UCSD-AML1 (cell line): ENCODE measurements around the gene C16orf78.
A peak's percentile ranks its signal among the peaks of the same experiment; 100 is the strongest.

Experiments
- DNase-seq: peaks from one replicate; lab custom pipeline; 2025; ENCODE audit not compliant: unreplicated experiment; lab: John Stamatoyannopoulos, UW

The C16orf78 gene

DNA sequence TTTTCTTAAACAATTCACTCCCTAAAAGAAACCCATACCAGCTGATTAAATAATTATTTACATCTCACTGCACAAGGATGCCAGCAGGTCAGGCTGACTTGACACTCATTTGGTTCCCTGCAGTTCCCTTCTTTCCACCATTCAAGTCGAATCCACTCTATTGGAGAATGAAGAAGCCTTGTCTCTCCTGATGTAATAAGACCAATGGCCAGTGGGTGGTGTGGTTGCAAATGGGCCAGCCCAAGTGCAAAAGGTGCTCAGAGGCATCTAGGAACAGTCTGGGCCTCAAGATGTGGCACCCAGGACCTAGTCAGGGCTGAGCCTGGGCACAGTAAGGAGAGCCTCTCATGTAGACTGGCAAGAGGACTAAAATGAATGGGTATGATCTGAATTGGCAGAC is 9.3 kb downstream of the C16orf78 start:
- no peak for DNase-seq

DNA sequence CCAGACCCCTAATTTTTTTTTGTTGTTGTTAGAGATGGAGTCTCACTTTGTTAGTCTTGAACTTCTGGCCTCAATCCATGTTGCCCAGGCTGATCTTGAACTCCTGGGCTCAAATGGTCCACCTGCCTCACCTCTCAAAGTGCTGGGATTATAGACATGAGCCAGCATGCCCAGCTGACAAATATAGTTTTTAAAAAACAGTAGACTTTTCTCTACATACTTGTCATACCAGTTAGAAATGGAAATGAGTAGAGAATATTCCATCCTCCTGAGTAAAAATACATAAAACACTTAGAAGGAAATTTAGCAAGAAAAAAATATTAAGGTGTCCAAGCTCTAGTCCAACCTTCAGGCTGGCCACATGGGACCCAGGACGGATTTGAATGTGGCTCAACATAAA is 21.4 kb downstream of the C16orf78 start:
- no peak for DNase-seq

DNA sequence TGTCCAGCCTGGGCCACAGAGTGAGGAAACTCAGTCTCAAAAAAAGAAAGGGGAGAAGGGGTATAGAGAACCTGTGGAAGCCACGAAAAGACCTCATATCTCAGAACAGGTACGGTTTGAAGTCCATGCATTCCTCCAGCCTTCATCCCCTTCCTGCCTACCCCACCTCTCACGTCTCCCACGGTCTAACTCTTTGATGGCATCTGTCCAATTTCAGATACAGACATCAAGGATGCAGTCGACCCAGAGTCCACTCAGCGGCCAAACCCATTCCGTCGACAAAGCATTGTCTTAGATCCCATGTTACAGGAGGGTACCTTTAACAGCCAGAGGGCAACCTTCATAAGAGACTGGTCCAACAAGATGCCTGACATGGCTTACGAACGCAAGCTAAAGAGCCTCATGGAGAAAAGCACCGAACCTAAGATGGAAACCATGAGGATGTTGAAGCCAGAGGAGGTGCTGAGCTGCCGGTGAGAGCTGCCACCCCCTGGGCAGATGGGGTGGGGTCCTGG is 22.7 kb downstream of the C16orf78 start:
- no peak for DNase-seq

DNA sequence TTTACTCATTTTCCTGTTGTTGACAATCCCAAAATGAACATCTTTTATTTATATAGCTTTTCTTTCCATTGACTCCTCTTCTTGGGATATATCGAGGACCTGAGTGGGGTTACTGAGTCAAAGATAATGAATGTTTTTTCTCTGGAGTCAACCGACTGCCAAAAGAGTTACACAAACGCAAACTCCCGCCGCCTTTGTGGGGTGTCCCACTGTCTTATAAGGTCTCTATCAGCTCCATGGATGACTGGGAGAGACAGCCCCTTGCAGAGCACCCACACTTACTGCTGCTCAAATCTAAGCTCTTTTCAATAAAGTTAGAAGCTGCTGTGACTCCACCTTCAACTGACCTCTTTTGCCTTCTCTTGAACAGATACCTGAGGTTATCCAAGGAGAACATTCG is 25.2 kb downstream of the C16orf78 start:
- DNase-seq: no peak

DNA sequence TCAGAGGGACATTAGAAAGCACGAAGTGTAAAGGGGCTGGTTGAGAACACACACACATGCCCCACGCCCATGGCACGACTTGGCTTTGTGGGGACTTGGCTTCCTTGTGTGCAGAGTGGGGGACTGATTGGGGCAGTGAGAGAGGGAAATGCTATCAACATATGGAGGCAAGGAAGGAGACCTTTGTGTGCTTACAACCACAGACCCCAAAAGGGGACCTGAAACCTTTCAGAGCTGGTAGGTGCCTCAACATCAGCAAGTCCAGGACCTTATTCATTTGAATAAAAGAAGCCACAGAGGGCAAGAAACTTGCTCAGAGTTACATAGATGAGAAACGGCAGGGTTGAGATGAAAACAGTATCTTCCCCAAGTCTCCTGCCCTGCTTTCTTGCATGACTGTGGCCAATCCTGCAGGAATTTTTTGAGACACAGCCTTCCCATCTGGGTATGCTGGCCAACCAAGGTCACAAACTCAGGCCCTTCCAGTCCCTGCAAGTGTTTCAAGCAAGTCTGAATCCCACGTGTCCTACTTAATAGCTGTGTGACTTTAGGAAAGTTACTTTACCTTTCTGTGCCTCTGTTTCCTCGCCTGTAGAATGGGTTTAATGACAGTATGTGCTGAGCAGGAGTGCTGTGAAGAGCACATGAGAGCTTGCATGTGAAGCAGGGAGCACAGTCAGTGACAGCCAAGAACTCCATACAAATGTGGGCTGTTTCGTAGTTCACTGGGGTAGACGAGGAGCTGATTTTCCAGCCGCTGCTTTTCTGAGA is 26.2 kb downstream of the C16orf78 start:
- DNase-seq: no peak

DNA sequence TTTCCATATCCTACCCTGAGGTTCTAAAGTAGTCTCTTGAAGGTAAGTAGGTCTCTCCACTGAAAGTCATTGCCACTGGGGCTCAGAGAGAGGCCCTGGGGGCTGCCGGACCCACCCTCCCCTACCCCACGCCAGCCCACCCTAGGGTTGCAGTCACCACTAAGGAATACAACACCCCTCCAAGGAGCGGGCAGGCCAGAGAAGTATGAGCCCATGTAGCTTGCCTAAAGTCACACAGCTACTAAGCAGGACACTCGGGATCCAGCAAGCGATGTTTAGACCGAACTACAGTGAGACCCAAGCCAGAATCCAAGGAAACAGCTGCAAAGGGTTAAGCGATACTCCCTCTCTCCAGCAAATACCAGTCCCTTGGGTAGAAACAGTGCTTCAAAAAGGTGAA is 27.0 kb downstream of the C16orf78 start:
- no peak for DNase-seq

DNA sequence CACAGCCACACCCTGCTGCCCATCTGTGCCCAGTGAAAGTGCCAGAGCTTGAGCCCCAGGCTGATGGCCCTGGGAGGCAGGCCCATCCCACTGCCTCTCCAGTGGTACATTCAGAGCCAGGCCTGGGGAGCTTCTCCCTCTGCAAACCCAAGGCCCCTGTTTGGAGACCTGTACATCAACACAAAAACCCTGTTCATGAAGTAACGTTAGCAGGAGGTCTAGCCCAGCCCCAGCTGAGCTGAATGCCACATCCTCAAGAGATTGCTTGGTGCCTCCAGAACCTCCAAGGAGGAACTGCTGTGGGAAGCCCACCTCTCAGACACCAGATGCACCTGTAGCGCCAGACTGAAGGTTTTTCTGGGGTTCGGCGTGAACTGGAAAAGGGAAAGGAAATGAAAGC is 31.5 kb downstream of the C16orf78 start:
- no peak for DNase-seq

DNA sequence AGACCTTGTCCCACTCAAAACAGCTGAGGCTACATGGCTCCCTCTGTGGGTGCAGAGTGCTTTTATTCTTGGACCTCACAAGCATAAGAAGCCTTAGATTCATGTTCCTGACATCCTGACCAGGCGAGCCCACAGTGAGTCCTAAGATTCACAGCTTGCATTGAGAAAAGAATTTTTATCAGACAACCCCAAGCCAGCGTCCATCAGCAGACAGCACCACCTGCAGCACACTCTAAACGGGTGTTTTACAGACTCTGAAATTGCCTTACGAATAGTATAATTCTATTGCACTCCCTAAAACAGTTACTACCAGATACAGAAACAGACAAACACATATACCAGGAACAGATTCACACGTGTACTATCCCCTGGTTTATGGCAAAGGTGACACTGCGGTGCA is 31.9 kb downstream of the C16orf78 start:
- DNase-seq: no peak

DNA sequence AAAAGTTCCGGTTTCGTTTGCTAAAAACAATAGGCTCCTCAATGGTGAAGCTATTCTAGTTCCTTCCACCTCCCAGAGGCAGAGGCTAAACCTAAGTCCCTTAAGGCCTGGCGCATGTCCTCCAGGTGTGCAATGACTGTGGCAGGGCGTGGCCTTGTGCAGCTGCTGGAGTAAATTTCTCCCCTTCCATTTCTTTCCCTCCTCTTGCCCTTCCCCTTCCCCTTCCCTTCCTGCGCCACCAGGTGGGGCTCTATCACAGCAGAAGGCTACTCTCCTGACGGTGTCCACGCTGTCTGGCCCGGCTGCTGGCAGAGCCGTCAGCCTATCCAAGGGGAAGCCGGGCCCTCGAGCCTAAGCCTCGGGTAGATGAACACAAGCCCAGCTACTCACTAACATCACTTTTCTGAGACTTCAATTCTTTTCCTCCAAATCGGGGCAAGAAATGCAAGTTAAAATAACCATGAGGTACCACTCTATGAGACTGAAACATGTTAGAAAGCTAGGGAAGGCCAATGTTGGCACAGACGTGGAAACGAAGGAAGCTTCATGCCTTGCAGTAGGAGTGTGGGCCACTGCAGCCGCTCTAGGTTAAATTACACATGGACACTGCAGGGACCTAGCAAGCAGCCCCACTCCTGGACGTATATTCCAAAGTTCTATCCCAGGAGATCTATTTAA is 34.4 kb downstream of the C16orf78 start:
- DNase-seq: peak; percentile 76

DNA sequence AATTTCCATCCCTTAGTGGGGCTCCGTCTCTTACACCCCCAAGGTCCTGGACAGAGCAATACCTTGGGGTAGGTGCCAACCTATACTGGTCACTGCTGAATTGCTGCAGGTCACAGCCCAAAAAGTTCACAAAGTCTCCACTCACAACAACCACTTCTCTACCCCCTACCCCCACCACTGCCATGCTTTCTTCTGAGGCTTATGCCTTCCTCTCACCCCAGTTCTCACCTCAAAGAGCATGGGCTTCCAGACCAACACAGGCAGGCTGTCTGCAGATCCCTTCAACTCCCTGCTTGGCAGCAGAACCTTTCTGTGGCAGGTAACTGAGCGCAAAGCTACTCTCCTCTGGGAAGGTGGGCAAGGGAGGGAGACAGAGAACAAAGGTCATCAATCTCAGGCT is 35.5 kb downstream of the C16orf78 start:
- no peak for DNase-seq

DNA sequence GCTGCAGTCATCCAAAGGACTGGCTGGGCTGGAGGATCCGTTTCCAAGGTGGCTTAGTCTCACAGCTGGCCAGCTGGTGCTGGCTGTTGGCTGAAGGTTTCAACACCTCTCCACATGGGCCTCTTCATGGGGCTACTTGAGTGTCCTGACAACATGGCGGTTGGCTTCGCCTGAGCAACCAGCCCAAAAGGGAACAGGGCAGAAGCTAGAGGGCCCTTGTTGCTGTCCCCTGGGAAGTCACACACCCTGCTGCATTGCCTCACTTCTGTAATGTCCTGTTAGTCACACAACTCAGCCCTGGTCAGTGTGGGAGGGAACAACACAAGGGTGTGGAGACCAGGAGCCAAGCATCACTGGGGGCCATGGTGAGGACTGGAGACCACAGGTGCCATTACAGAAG is 36.6 kb downstream of the C16orf78 start:
- DNase-seq: no peak

DNA sequence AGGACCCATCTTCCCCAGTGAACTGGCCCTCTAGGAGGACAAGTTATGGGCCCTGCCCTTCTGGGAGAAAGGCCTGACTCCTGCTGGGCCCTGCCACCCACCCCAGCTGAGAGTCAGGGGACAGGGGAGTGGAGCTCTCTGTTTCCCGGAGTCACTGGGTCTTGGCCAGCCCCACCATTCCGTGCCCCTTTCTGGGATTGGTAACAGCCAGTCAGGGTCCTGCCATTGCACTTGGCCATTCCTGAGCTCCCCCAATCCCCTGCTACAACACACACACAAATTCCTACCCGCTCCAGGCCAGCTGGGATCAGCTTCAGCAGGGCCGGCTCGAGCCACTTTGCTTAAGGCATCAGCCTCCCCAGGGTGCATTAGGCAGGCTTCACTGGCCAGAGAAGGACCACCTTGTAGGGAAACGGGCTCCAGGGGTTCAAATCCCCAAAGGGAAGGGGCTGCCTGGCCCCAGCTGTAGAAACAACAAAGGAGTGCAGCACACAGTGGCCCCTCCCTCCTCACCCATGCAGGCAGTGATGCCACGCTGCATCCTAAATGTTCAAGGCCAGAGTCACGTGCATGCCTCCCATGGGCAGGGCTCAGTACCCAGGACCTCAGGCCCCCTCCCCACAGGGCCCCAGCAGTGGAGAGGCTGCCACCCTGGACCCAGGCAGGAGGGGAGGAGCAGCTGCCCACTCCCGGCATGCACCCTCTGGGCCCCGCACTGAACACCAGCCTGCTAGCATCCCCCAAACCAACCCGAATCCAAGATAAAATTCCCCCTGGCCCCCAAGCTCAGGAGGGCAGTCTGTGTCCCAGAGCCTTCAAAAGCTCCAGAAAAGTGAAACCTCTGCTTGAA is 37.7 kb downstream of the C16orf78 start:
- no peak for DNase-seq

DNA sequence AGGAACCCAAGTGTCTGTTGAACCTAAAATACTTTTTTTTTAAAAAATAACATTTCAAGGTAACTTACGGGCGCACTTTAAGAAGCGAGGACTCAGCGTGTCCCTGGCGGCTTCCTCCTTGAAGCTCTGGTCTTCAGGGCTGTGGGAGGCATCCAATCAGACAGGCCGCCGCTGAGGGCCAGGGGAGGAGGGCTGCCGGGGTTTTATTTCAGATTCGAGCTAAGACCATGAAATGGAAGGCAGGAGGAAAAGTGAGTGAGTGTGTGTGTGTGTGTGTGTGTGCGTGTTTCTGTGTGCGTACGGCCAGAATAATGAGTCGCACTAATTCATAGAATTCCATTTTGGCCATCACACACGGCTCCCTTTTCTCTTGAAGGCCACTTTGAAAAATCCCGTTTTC is 41.1 kb downstream of the C16orf78 start:
- no peak for DNase-seq

DNA sequence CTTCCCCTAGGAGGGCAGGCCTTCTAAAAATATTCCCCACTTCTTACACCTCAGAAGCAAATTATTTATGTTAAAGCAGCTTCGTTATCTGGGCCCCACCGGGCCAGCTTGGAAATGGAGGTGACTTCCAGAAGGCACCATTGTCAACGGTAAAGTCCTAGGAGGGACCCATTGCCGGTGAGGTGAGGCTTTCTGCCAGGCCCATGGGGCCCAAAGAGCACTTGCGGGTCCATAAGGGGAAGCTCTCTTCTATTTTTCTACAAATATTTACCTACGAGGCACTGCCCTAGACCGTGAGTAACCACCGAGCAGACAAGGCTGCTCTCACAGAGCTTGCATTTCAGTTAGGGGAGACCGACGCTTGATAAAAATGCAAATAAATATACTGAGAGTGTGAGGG is 41.5 kb downstream of the C16orf78 start:
- DNase-seq: no peak

DNA sequence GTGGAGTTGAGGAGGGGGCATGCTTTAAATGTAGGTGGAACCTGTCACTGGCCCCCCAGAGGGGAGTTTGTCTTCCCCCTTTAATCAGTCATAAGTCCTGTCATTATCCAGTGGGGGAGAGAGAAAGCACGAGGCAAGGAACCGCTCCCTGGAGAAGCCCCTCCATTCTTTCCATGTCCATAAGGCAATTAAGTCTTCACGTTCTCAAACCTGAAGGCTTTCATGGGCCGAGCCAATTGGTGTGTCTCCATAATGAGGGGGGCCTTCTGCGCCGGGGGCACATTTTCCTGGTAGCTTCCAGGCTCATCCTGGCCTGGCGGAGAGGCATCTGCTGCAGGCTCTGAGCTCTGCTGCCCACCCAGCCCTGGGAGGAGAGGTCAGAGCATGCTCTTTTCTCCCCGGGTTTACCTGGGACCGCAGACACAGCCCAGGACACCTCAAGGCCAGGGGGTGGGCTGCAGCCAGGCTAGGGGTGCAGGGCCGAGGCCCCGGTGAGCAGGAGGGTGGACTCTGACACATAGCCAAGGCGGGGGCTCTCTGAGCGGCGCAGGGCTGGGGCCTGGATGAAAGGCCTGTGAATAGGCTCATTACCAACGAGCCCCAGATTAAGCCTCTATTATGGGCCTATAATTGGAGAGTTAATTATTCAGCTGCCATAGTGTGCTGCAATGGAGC is 42.5 kb downstream of the C16orf78 start:
- no peak for DNase-seq

DNA sequence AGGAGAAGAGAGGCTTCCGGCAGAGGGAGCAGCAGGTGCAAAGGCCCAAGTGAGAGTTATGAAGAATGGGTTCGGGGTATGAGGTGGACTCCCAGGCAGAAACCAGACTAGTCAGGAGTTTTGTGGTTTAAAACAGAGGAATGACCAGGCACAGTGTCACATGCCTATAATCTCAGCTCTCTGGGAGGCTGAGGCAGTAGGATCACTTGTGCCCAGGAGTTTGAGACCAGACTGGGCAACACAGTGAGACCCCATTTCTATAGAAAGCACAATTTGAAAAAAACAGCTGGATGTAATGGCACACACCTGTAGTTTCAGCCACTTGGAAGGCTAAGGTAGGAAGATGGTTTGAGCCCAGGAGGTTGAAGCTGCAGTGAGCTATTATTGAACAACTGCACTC is 43.8 kb downstream of the C16orf78 start:
- no peak for DNase-seq

DNA sequence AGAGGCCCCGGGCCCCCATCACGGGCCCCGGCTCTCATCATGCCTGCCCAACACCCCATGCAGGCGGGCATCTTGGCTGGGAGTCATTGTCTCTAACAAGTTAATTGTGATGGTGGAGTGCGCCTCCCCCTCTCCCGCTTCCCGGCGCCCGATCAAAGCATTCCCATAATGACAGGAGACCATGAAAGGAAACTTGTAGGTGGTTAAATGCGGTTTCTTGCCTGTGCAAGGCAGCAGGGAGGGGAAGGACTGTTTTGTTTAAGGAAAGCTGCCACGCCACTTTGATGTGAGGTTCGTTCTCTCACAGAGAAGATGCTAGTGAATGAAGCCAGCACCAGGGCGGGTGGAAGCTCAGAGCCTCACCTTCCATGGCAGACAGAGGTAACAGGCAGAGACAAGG is 45.4 kb downstream of the C16orf78 start:
- no peak for DNase-seq

DNA sequence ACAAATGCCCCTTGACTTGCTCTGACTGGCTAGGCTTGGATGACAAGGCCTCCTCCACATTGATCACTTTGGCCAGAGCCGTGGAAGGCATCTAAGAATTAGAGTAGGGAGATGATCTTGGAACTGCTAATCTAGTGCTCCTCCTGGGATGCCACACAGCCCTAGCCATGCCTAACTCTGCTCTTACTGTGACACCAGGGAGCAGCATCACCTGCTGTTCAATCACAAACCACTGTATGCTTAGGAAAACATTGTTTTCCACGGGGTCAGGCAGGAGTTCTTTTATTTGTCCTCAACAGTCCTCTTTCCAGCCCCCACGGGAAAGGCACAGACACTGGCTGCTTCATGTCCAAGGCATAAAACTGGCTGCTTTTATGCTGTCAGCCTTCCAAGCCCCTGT is 46.3 kb downstream of the C16orf78 start:
- no peak for DNase-seq

DNA sequence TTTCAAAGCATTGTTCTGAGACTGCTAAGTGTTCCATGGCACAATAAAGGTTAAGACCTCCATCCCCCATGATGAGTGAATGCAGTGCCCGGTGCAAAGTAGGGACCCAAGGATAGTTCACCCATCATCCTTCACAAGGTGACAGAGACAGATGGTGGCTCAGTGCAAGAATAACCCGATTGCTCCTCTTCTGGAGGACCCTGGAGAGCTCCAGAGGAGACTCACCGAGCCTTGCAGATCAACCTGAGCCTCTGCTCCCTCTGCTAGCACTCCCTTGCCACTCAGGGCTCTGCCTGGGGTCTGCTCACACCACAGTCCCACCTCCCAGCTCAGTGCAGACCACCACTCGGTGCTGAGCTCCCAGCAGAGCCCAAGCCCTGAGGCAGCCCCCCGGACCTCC is 49.3 kb downstream of the C16orf78 start:
- no peak for DNase-seq

DNA sequence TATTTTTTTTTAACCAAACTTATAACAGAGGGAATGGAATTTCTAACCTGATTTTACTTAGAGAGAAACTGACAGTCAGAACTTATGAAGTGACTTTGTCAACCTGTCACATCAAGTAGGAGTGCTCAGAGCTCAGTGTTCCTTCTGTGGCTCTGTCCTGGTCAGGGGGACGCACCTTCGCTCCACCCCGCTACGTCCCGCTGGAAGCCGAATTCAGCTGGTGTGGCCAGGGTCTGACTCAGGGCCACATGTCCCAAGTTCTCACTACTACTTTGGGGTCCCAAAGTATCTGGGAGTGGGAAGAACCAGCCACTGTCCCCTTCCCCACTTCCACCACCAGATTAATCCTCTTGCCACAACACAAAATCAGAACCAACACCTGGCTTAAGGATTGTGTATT is 51.4 kb downstream of the C16orf78 start:
- DNase-seq: no peak

DNA sequence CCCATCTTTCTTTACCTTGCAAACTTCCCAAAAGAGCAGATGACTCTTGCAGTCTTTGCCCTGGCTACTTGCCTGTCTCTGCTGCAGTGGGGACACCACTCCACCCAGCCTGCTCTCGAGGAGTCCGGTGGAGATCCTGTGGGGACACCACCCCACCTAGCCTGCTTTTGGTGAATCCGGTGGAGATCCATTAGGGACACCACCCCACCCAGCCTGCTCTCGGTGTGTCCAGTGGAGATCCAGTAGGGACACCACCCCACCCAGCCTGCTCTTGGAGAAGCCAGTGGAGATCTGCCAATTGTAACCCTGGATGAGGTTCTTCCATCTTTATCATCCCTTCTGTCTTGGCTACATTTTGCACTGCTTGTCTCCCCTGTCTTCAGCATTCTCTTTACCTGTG is 54.2 kb downstream of the C16orf78 start:
- DNase-seq: no peak
